Karpas-422 (cell line): ENCODE measurements around the gene DDX39B. TPM values are rescaled to one million over a fixed set of nuclear protein-coding genes. Genes with fewer than 3 reads are reported as not detected.

Experiments
- DNase-seq: peaks from one replicate; pipeline ENCODE4 v3.0.0-alpha.2; 2015
- H2AFZ ChIP-seq: fragments of 200-600 bp; sonication (generic); 2 replicates; pipeline ENCODE4 v1.6.1; 2014; ENCODE audit warnings: antibody characterized with exemption, low read length, mixed read lengths
- H3K27ac ChIP-seq: fragments of 200-600 bp; sonication (generic); 2 replicates; pipeline ENCODE4 v1.5.1; 2014; ENCODE audit warnings: mild to moderate bottlenecking, low read length, moderate library complexity
- H3K27me3 ChIP-seq: fragments of 200-600 bp; sonication (generic); 2 replicates; pipeline ENCODE4 v1.6.1; 2014; ENCODE audit warnings: low read length, mixed read lengths
- H3K36me3 ChIP-seq: fragments of 200-600 bp; sonication (generic); 2 replicates; pipeline ENCODE4 v1.6.1; 2014; ENCODE audit warnings: low read length, mixed read lengths; ENCODE audit not compliant: insufficient read depth
- H3K4me1 ChIP-seq: fragments of 200-600 bp; sonication (generic); 2 replicates; pipeline ENCODE4 v1.6.1; 2014; ENCODE audit warnings: mild to moderate bottlenecking, low read length, mixed read lengths
- H3K4me2 ChIP-seq: fragments of 200-600 bp; sonication (generic); 2 replicates; pipeline ENCODE4 v1.6.1; 2014; ENCODE audit warnings: low read length, low read depth, mild to moderate bottlenecking; ENCODE audit not compliant: poor library complexity, severe bottlenecking
- H3K4me3 ChIP-seq: fragments of 200-600 bp; sonication (generic); 2 replicates; pipeline ENCODE4 v1.5.1; 2014; ENCODE audit warnings: mild to moderate bottlenecking, antibody characterized with exemption, low read length, mixed read lengths
- H3K79me2 ChIP-seq: fragments of 200-600 bp; sonication (generic); 2 replicates; pipeline ENCODE4 v1.6.1; 2014; ENCODE audit warnings: mild to moderate bottlenecking, low read length, mixed read lengths
- H3K9ac ChIP-seq: fragments of 200-600 bp; sonication (generic); 2 replicates; pipeline ENCODE4 v1.6.0; 2014; ENCODE audit warnings: low read length
- H3K9me2 ChIP-seq: fragments of 200-600 bp; sonication (generic), shearing (Covaris generic); replicated peaks from 2 replicates; pipeline ENCODE4 v1.6.0; 2014; ENCODE audit warnings: mild to moderate bottlenecking, low read length, moderate library complexity; ENCODE audit not compliant: insufficient read depth
- H3K9me3 ChIP-seq: fragments of 300-700, 200-600 bp; sonication (generic); 2 replicates; pipeline ENCODE4 v1.6.1; 2014; ENCODE audit warnings: low read length, mixed read lengths
- H4K20me1 ChIP-seq: fragments of 200-600 bp; sonication (generic); 2 replicates; pipeline ENCODE4 v1.6.1; 2014; ENCODE audit warnings: mild to moderate bottlenecking, antibody characterized with exemption, low read length, low read depth; ENCODE audit not compliant: insufficient read depth
- total RNA-seq: library from RNA; depleted of rRNA; stranded (reverse); fragments of >200 nt; shearing (Covaris generic); gene quantifications from 2 replicates; pipeline ENCODE4 v1.2.3, GENCODE V29; 2014; ENCODE audit warnings: low replicate concordance

The DDX39B gene
- total RNA-seq, 1 experiment from 2014 or later, result 412 TPM

- H3K4me3 ChIP-seq, result 0 out of 2 replicates have a peak overlapping the region, but pooled peaks have one; percentile 96
- no peaks in the 10 kb centered on the region for H3K9me2 ChIP-seq
- H3K9ac ChIP-seq, result peak overlapping the region; percentile 96; the same call in 1 of the 2 replicates
- H3K79me2 ChIP-seq, result peaks cover 62% of the 10 kb centered on the region
- H3K27ac ChIP-seq, result no peak overlapping the region
- peaks cover 38% of the 10 kb centered on the region for H3K4me1 ChIP-seq
- no peaks in the 10 kb centered on the region for H3K9me3 ChIP-seq
- peak overlapping the region; percentile 98 for H3K4me2 ChIP-seq
- H3K27me3 ChIP-seq, result no peaks in the 10 kb centered on the region
- H4K20me1 ChIP-seq, result peaks cover 62% of the 10 kb centered on the region
- H2AFZ ChIP-seq, result no peak overlapping the region
- peak; percentile 41 for DNase-seq
- H3K36me3 ChIP-seq, result peaks cover 71% of the 10 kb centered on the region
Observed at GRCh38 chr6:31538805-31539400, 2.9 kb downstream of the DDX39B start.

- Histone ChIP-seq H3K27me3 (no peaks in the 10 kb centered on the region), H3K4me1 (peaks cover 23% of the 10 kb centered on the region), H3K36me3 (peaks cover 89% of the 10 kb centered on the region), H2AFZ (no peak overlapping the region), H3K4me3 (no peak overlapping the region), H3K27ac (no peak overlapping the region), H3K4me2 (no peak overlapping the region), H3K79me2 (peaks cover 34% of the 10 kb centered on the region), H3K9me2 (no peaks in the 10 kb centered on the region), H3K9me3 (no peaks in the 10 kb centered on the region), H3K9ac (no peak overlapping the region), H4K20me1 (peaks cover 65% of the 10 kb centered on the region)
- DNase-seq, result no peak
Observed at GRCh38 chr6:31535538-31536324, 6.1 kb downstream of the DDX39B start.

GRCh38 chr6:31534521-31535040, 7.2 kb downstream of the DDX39B start:
- peaks cover 57% of the 10 kb centered on the region for H4K20me1 ChIP-seq
- peaks cover 88% of the 10 kb centered on the region for H3K36me3 ChIP-seq
- H3K9ac ChIP-seq, result no peak overlapping the region
- no peaks in the 10 kb centered on the region for H3K9me3 ChIP-seq
- H3K27ac ChIP-seq, result no peak overlapping the region
- no peaks in the 10 kb centered on the region for H3K9me2 ChIP-seq
- H3K4me3 ChIP-seq, result no peak overlapping the region
- H3K4me1 ChIP-seq, result peaks cover 11% of the 10 kb centered on the region
- no peak for DNase-seq
- H2AFZ ChIP-seq, result no peak overlapping the region
- H3K27me3 ChIP-seq, result no peaks in the 10 kb centered on the region
- H3K79me2 ChIP-seq, result peaks cover 23% of the 10 kb centered on the region
- H3K4me2 ChIP-seq, result no peak overlapping the region

GRCh38 chr6:31534011-31534410, 7.8 kb downstream of the DDX39B start:
- Histone ChIP-seq H4K20me1 (peaks cover 51% of the 10 kb centered on the region), H3K27ac (no peak overlapping the region), H3K27me3 (no peaks in the 10 kb centered on the region), H3K79me2 (peaks cover 17% of the 10 kb centered on the region), H3K4me3 (no peak overlapping the region), H3K36me3 (peaks cover 82% of the 10 kb centered on the region), H2AFZ (no peak overlapping the region), H3K9me3 (no peaks in the 10 kb centered on the region), H3K4me2 (no peak overlapping the region), H3K9me2 (no peaks in the 10 kb centered on the region), H3K4me1 (peaks cover 6% of the 10 kb centered on the region), H3K9ac (no peak overlapping the region)
- no peak for DNase-seq

- Histone ChIP-seq H3K9ac (no peak overlapping the region), H3K27me3 (no peaks in the 10 kb centered on the region), H3K36me3 (peaks cover 77% of the 10 kb centered on the region), H3K4me2 (no peak overlapping the region), H3K9me2 (no peaks in the 10 kb centered on the region), H3K4me1 (peaks cover under 1% of the 10 kb centered on the region; the same call in 1 of the 2 replicates), H3K79me2 (peaks cover 12% of the 10 kb centered on the region), H2AFZ (no peak overlapping the region), H3K27ac (no peak overlapping the region), H3K9me3 (no peaks in the 10 kb centered on the region), H3K4me3 (no peak overlapping the region), H4K20me1 (peaks cover 45% of the 10 kb centered on the region)
- no peak for DNase-seq
Observed at GRCh38 chr6:31533455-31533841, 8.4 kb downstream of the DDX39B start.

GRCh38 chr6:31532644-31533454, 9.0 kb downstream of the DDX39B start:
- Histone ChIP-seq H3K4me3 (no peak overlapping the region), H3K4me1 (no peaks in the 10 kb centered on the region; the same call in 1 of the 2 replicates), H3K9ac (no peak overlapping the region), H3K9me2 (no peaks in the 10 kb centered on the region), H3K4me2 (no peak overlapping the region), H3K36me3 (peaks cover 73% of the 10 kb centered on the region), H3K27ac (no peak overlapping the region), H4K20me1 (peaks cover 40% of the 10 kb centered on the region), H3K9me3 (no peaks in the 10 kb centered on the region), H3K79me2 (peaks cover 7% of the 10 kb centered on the region; the same call in 1 of the 2 replicates), H2AFZ (no peak overlapping the region), H3K27me3 (no peaks in the 10 kb centered on the region)
- DNase-seq, result no peak

- DNase-seq, result peak; percentile 40
- Histone ChIP-seq H3K4me3 (no peak overlapping the region), H3K27ac (no peak overlapping the region), H3K79me2 (peaks cover 7% of the 10 kb centered on the region; the same call in 1 of the 2 replicates), H3K9ac (no peak overlapping the region), H3K27me3 (no peaks in the 10 kb centered on the region), H3K9me3 (no peaks in the 10 kb centered on the region), H4K20me1 (peaks cover 37% of the 10 kb centered on the region), H2AFZ (no peak overlapping the region), H3K9me2 (no peaks in the 10 kb centered on the region), H3K4me1 (no peaks in the 10 kb centered on the region; the same call in 1 of the 2 replicates), H3K36me3 (peaks cover 68% of the 10 kb centered on the region), H3K4me2 (no peak overlapping the region)
Observed at GRCh38 chr6:31531771-31532643, 9.8 kb downstream of the DDX39B start.
